Measurements from ENCODE around the gene ZCCHC10.

ZCCHC10 gene

GRCh38 chr5:133006653-133007052 lies 19.7 kb downstream of the ZCCHC10 start:
- no peaks in the 10 kb centered on the region for H3K9me3 ChIP-seq (ENCODE audit: insufficient read depth, low read length)
- no peak overlapping the region for H3K4me3 ChIP-seq (ENCODE audit: insufficient read depth, low read length, poor library complexity, severe bottlenecking)
- H3K79me2 ChIP-seq (ENCODE audit: insufficient read depth, low read length), result 0 out of 2 replicates have a peak, but pooled peaks cover 3% of the 10 kb centered on the region
- no peaks in the 10 kb centered on the region for H3K9me2 ChIP-seq (replicated peaks; ENCODE audit: insufficient read depth, low read length)
- no peaks in the 10 kb centered on the region for H3K27me3 ChIP-seq (ENCODE audit: low read length)
- H3K9ac ChIP-seq (ENCODE audit: low read length), result no peak overlapping the region
- no peak overlapping the region for H2AFZ ChIP-seq (ENCODE audit: low read depth, low read length, severe bottlenecking)
- no peaks in the 10 kb centered on the region for H3F3A ChIP-seq (ENCODE audit: insufficient read depth)
- H4K20me1 ChIP-seq (ENCODE audit: low read depth, low read length), result no peaks in the 10 kb centered on the region
- H3K27ac ChIP-seq (ENCODE audit: low read depth, low read length), result no peak overlapping the region
- H3K4me2 ChIP-seq (ENCODE audit: low read depth, low read length, poor library complexity, severe bottlenecking), result no peak overlapping the region
- peaks cover 6% of the 10 kb centered on the region for H3K36me3 ChIP-seq (ENCODE audit: low read length)
- TF ChIP-seq EZH2phosphoT487 (conservative IDR thresholded peaks at IDR 0.05; ENCODE audit: low read length), result no peak
- TF ChIP-seq CTCF (IDR thresholded peaks at IDR 0.05; ENCODE audit: insufficient read depth, low read length, poor library complexity, severe bottlenecking), result no peak

- Histone ChIP-seq H3K4me3 (ENCODE audit: insufficient read depth, low read length, poor library complexity, severe bottlenecking) (no peak overlapping the region), H3K4me2 (ENCODE audit: low read depth, low read length, poor library complexity, severe bottlenecking) (no peak overlapping the region), H3K9ac (ENCODE audit: low read length) (no peak overlapping the region), H3K27me3 (ENCODE audit: low read length) (no peaks in the 10 kb centered on the region), H3K9me3 (ENCODE audit: insufficient read depth, low read length) (no peaks in the 10 kb centered on the region), H4K20me1 (ENCODE audit: low read depth, low read length) (no peaks in the 10 kb centered on the region), H3K36me3 (ENCODE audit: low read length) (peaks cover 3% of the 10 kb centered on the region; the same call in 1 of the 2 replicates), H3K27ac (ENCODE audit: low read depth, low read length) (no peak overlapping the region), H3K9me2 (replicated peaks; ENCODE audit: insufficient read depth, low read length) (no peaks in the 10 kb centered on the region), H2AFZ (ENCODE audit: low read depth, low read length, severe bottlenecking) (no peak overlapping the region), H3K79me2 (ENCODE audit: insufficient read depth, low read length) (no peaks in the 10 kb centered on the region), H3F3A (ENCODE audit: insufficient read depth) (peaks cover 5% of the 10 kb centered on the region)
- TF ChIP-seq CTCF (IDR thresholded peaks at IDR 0.05; ENCODE audit: insufficient read depth, low read length, poor library complexity, severe bottlenecking) (no peak), EZH2phosphoT487 (conservative IDR thresholded peaks at IDR 0.05; ENCODE audit: low read length) (no peak)
Observed at GRCh38 chr5:132999246-132999645, 27.1 kb downstream of the ZCCHC10 start.

- Histone ChIP-seq H2AFZ (ENCODE audit: low read depth, low read length, severe bottlenecking) (no peak overlapping the region), H3K27me3 (ENCODE audit: low read length) (no peaks in the 10 kb centered on the region), H3K4me3 (ENCODE audit: insufficient read depth, low read length, poor library complexity, severe bottlenecking) (no peak overlapping the region), H3F3A (ENCODE audit: insufficient read depth) (peaks cover 8% of the 10 kb centered on the region), H3K36me3 (ENCODE audit: low read length) (peaks cover 3% of the 10 kb centered on the region; the same call in 1 of the 2 replicates), H3K9me2 (replicated peaks; ENCODE audit: insufficient read depth, low read length) (no peaks in the 10 kb centered on the region), H3K9me3 (ENCODE audit: insufficient read depth, low read length) (no peaks in the 10 kb centered on the region), H3K4me2 (ENCODE audit: low read depth, low read length, poor library complexity, severe bottlenecking) (no peak overlapping the region), H3K79me2 (ENCODE audit: insufficient read depth, low read length) (no peaks in the 10 kb centered on the region), H3K27ac (ENCODE audit: low read depth, low read length) (no peak overlapping the region), H4K20me1 (ENCODE audit: low read depth, low read length) (no peaks in the 10 kb centered on the region), H3K9ac (ENCODE audit: low read length) (no peak overlapping the region)
- no peak for TF ChIP-seq CTCF (IDR thresholded peaks at IDR 0.05; ENCODE audit: insufficient read depth, low read length, poor library complexity, severe bottlenecking)
- TF ChIP-seq EZH2phosphoT487 (conservative IDR thresholded peaks at IDR 0.05; ENCODE audit: low read length), result no peak
Observed at GRCh38 chr5:132998556-132998955, 27.8 kb downstream of the ZCCHC10 start.

All from SU-DHL-6 (cell line).